Testis (tissue), 2 donors: Measurements from ENCODE around the gene NPAS3.

ENCODE experiments used
- POLR2A ChIP-seq: fragments of 450-650 bp; IDR thresholded peaks from one replicate; pipeline ENCODE4 v1.6.1; 2017; ENCODE audit warnings: antibody characterized with exemption, mild to moderate bottlenecking, moderate library complexity
- TF ChIP-seq, protein P1 (sequence below), 3 experiments: fragments of 450-650 bp in 2 of 3; fragments of 200-600 bp in 1 of 3; sonication (generic) in 1 of 3; IDR thresholded peaks; one replicate each; pipeline ENCODE4 v1.5.1; 2016 to 2019; ENCODE audit warnings: antibody characterized with exemption in 3 of 3, mild to moderate bottlenecking in 2 of 3, moderate library complexity in 1 of 3

DNA sequence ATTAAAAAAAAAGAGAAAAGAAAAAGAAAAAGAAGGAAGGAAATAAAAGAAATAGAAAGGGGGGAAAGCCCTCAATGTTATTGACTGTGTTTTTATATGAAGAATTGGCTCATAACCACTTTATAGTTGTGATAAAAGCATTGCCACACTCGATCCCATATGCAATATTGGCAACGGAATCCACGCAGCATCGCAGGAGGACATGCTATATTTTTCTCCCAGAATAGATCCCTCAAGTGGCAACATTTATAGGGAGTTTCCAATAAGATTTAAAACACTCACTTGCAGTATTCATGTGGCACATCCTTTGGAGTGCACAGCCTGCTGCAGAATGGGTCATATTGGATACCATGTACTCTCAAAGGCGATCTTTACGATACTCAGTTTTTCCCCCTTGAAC, 788.9 kb downstream of the NPAS3 start:
- TF ChIP-seq, protein P1, sequence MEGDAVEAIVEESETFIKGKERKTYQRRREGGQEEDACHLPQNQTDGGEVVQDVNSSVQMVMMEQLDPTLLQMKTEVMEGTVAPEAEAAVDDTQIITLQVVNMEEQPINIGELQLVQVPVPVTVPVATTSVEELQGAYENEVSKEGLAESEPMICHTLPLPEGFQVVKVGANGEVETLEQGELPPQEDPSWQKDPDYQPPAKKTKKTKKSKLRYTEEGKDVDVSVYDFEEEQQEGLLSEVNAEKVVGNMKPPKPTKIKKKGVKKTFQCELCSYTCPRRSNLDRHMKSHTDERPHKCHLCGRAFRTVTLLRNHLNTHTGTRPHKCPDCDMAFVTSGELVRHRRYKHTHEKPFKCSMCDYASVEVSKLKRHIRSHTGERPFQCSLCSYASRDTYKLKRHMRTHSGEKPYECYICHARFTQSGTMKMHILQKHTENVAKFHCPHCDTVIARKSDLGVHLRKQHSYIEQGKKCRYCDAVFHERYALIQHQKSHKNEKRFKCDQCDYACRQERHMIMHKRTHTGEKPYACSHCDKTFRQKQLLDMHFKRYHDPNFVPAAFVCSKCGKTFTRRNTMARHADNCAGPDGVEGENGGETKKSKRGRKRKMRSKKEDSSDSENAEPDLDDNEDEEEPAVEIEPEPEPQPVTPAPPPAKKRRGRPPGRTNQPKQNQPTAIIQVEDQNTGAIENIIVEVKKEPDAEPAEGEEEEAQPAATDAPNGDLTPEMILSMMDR (IDR thresholded peaks at IDR 0.05): no peak
- no peak for TF ChIP-seq POLR2A
